Progenitor cell of endocrine pancreas (in vitro differentiated cells): ENCODE results near the gene PCLAF. TPM values are rescaled to one million over a fixed set of nuclear protein-coding genes. Genes with fewer than 3 reads are reported as not detected.

Source experiments
- total RNA-seq: library from RNA; stranded (reverse); gene quantifications from 2 replicates; pipeline ENCODE4 v1.2.1, GENCODE V29; 2021

Gene PCLAF
- total RNA-seq, 1 donor from 2014 or later: 33.7 TPM

Other genes with a start within 250 kb of the PCLAF start
- 7.3 and 8.1 TPM in 2 replicates for gene SNX22, start 229.7 kb downstream of the PCLAF start, total RNA-seq
- 491 and 499 TPM in 2 replicates for gene PPIB, start 218.4 kb downstream of the PCLAF start, total RNA-seq
- 24.5 and 27.7 TPM in 2 replicates for gene CSNK1G1, start 25.3 kb downstream of the PCLAF start, total RNA-seq
- 27.5 and 27.9 TPM in 2 replicates for gene TRIP4, start 6.4 kb upstream of the PCLAF start, total RNA-seq
- gene ZNF609, start 79.1 kb upstream of the PCLAF start, total RNA-seq: 72.0 and 75.3 TPM in 2 replicates